ENCODE data around the gene TOMM34. TPM values are rescaled to one million over a fixed set of nuclear protein-coding genes. Genes with fewer than 3 reads are reported as not detected.

Gene TOMM34
- total and polyA plus RNA-seq, 2 of the 13 experiments (the other 11 are each of a cell fraction or from before 2014, with no cell fraction given) = 36.2 to 52.0 TPM

GRCh38 chr20:44961870-44962267, 1.7 kb upstream of the TOMM34 start:
- POLR2A ChIA-PET = interaction anchor here (1.2 to 4.1 kb wide), 3 partner anchors 13 to 27 kb away, joined by 3 to 51 read pairs (median 24); no protein-coding TSS in a partner anchor
- FAIRE-seq = no peak
- no peaks in the 10 kb centered on the region for H3K9me3 ChIP-seq (ENCODE audit: low read length)
- H3K36me3 ChIP-seq (replicated peaks in 1 of 2; ENCODE audit: control insufficient read depth in 1 of 2, insufficient read depth in 2 of 2, low read length in 2 of 2) = peaks cover under 1 to 6% of the 10 kb centered on the region in 2 experiments; a peak in 3 of 5 replicates
- peak overlapping the region; percentile 96; the same call in 1 of the 2 replicates for H3K4me2 ChIP-seq (ENCODE audit: low read depth, low read length)
- CTCF ChIA-PET (ENCODE audit: low intra/inter-chr PET ratio, low total read pairs) = no interaction called here
- no TSS peak for BruUV-seq (replicated peaks)
- peak; percentile 30 for DNase-seq (ENCODE audit: low spot score)
- H3K4me1 ChIP-seq (ENCODE audit: insufficient read depth, low read length) = peaks cover 67% of the 10 kb centered on the region
- peaks cover 0 to 2% of the 10 kb centered on the region in 2 experiments; a peak in 1 of 5 replicates for H3K27me3 ChIP-seq (ENCODE audit: control insufficient read depth in 1 of 2, insufficient read depth in 2 of 2, low read length in 2 of 2)
- H3K27ac ChIP-seq (ENCODE audit: extremely low read length, insufficient read depth, low read length) = no peak overlapping the region
- no peak for TF ChIP-seq ZNF766 (CRISPR knock-in tag; IDR thresholded peaks at IDR 0.05; ENCODE audit: borderline replicate concordance)
- TF ChIP-seq LRRFIP1 (CRISPR knock-in tag; conservative IDR thresholded peaks at IDR 0.05) = no peak
- no peak for TF ChIP-seq SYNCRIP (IDR thresholded peaks at IDR 0.05; ENCODE audit: insufficient read depth, low read depth, low read length)
- TF ChIP-seq MNT (IDR thresholded peaks at IDR 0.05) = no peak
- TF ChIP-seq THAP7 (CRISPR knock-in tag; IDR thresholded peaks at IDR 0.05) = no peak
- no peak for TF ChIP-seq JUND (CRISPR knock-in tag; IDR thresholded peaks at IDR 0.05)
- ATAC-seq = no peak
- 78% methylated on average over 3 of the region's 3 CpGs for WGBS (ENCODE audit: low lambda C conversion rate)
- no peak overlapping the region for H3K4me3 ChIP-seq (replicated peaks in 1 of 3; ENCODE audit: insufficient read depth in 1 of 3, low read depth in 2 of 3, low read length in 3 of 3)
- in situ Hi-C loops (cut with HindIII; ENCODE audit: extremely low pct_ligation_motif_present, low pct_unique_long_range_greater_than_20kb) = no loop called here
- intact Hi-C loops (cut with micrococcal nuclease; ENCODE audit: unreplicated experiment) = no loop called here
- H2AFZ ChIP-seq (ENCODE audit: low read length) = no peak overlapping the region
- H4K20me1 ChIP-seq (ENCODE audit: insufficient read depth, low read length) = no peaks in the 10 kb centered on the region; the same call in 1 of the 2 replicates
- H3K9ac ChIP-seq (ENCODE audit: insufficient read depth, low read depth, low read length) = no peak overlapping the region
- H3K79me2 ChIP-seq (ENCODE audit: insufficient read depth, low read length) = peaks cover 32% of the 10 kb centered on the region
